GM19239 (cell line): ENCODE results near the gene INTS13.
"Not testable (repeated sequence)": the region's sequence is repeated elsewhere in the genome, so short reads cannot be mapped to it uniquely, and the experiment has no call there.

Experiments
- DNase-seq: peaks from one replicate; pipeline ENCODE4 v3.0.0; 2011; ENCODE audit warnings: low spot score; ENCODE audit not compliant: insufficient read length
- FAIRE-seq: peaks from 2 replicates; lab custom pipeline; 2011; peaks lifted over from hg19 to GRCh38; lab: Jason Lieb, UNC

The INTS13 gene

GRCh38 chr12:26871985-26872384 is 65.8 kb downstream of the INTS13 start:
- FAIRE-seq = peak; percentile 80
- no peak for DNase-seq

DNA sequence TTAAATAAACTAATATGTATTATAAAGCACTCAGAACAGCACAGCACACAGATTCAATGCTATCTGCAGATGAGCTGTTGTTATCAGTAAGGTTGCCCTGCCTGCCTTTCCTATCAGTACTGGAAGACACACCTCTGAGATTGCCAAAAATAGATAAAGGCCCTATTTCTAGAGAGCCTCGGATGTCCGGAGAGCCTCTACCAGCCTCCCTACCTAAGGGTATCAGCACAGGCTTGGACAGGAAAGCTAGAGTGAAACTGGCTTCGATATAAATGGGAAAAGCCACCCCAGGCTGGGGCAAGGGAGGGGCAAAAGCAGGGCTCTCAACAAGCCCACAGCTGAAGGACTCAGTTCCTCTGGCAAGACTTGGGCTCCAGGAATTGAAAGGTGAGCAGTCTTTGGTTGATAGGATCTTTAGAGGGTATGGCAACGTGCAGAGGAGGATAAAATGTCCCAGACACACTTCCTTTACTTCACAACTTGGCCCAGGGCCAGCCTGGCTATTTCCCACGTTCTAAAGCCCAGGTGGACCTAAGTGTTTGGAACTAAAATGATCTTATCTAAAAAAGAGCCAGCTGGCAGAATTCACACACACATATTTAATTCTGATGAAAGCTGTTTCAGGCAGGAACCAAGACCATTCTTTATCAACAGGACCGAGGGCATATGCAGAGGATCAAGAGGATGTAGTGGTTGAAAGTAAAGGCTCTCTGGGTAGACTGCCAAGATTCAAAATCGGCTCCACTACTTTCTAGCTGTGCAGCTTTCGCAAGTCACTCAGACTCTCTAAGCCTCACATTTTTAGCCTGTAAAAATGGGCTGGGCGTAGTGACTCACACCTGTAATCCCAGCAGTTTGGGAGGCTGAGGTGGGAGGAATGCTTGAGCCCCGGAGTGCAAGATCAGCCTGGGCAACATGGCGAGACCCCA is 67.0 kb downstream of the INTS13 start:
- peak; percentile 83 for FAIRE-seq
- no peak for DNase-seq

- DNase-seq (no peak), FAIRE-seq (peak; percentile 89)
These were observed 67.8 kb downstream of the INTS13 start for GRCh38 chr12:26869908-26870459.

DNA sequence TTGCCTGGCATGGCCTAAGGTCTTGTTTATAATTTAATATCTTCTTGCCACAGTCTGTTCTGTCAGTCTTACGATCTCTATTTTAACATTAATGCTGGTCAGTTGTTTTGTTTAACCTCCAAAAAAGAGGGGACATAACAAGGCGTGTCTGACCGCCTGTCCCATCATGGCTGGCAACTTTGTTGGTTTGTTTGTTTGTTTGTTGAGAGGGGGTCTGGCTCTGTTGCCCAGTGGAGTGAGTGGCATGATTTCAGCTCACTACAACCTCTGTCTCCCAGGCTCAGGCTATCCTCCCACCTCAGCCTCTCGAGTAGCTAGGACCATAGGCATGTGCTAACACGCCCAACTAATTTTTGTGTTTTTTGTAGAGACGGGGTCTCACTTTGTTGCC is 68.7 kb downstream of the INTS13 start:
- DNase-seq (no peak), FAIRE-seq (peak; percentile 53)

GRCh38 chr12:26868447-26869103 is 69.2 kb downstream of the INTS13 start:
- FAIRE-seq (no peak), DNase-seq (no peak)

DNA sequence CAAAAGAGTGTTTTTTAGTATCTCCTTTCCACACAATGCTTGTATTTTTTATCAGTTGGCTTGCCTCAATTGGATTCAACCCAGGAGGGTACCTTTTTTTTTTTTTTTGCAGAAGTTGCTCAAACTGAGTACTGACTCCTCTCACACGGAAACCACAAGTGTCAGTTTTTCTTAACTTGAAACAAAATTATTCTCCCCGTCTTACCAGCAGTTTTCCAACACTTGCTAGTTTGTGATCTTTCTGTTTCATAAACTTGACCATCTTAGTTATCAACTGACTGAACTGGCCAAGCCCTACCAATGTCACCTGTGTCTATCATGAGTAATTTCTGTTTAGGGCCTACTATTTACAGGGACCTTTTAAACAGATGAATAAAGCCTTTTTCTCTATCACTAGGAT is 70.7 kb downstream of the INTS13 start:
- peak; percentile 29 for DNase-seq
- FAIRE-seq = peak; percentile 95

DNA sequence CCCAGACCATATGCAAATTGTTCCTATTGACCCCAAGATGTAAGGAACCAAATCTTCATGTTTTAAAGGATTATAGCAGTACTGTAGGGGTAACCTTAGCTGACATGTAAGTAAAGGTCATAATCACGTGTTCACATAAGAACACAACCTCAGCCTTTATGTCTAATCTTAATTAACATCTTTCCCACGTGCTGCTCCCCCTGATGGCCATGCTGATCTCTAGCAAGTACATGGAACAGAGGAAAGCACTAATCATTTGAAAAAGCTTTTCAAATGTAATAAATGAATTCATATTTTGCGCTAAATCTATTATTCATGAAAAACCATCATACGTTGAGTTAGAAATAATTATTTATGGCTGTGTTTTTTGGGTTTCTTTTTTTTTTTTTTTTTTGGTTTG is 74.3 kb downstream of the INTS13 start:
- FAIRE-seq = peak; percentile 44
- DNase-seq = no peak

GRCh38 chr12:26862787-26863186 is 75.0 kb downstream of the INTS13 start:
- not testable (repeated sequence) for FAIRE-seq, DNase-seq

- DNase-seq = no peak
- FAIRE-seq = no peak
These were observed 76.1 kb downstream of the INTS13 start for GRCh38 chr12:26861690-26862089.

DNA sequence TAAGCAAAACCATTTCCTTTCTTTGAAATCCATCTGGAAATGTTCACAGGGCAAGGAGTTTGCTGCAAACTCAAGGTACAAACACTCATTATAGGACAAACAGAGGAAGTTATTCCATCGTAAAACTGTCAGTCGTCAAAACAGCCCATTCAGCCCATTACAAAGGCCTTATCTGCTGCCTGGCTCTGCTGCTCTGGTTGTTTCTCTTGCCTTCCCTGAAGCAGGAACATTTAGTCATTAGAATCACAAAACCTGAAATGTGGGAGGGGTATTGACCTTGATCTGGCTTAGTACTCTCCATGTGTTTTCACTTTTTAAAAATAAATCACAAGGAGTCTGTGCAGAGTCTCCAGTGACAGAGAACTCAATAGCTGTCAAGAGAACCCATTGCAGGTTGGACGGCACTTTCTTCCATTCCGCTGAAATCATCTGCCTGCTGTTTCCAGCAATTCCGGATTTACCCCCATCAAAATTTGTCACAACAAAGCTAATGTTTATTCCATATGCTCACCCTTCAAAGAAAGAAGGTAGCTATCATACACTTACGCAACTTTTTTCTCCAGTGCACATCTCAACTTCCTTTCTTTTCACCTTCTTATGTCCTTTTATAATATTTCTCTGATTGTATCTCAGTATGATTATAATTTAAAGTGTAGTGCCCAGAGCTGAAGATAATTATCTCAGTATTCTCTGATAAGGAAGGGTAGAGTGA is 80.2 kb downstream of the INTS13 start:
- DNase-seq (no peak), FAIRE-seq (no peak)

DNA sequence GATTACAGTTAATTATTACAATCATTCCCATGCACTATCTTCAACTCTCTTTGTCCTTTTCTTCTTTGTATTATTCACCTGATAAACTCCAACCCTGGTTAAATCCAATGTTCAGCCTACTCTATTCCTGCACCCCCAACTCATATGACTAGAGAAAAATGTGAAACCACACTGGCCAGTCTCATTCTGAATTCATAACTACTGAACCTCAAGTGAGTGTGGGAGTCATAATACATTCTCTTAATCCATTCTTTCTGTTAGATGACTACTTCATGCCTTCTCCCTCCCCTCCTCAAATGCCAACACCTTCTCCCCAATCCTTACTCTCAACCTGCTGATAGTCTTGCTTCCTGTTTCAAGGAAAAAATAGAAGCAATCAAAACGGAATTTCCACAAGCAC is 82.4 kb downstream of the INTS13 start:
- FAIRE-seq = peak; percentile 72
- DNase-seq = no peak
